ENCODE data around the gene PLOD1.
A peak's percentile ranks its signal among the peaks of the same experiment; 100 is the strongest.

PLOD1 gene

GRCh38 chr1:11984576-11984975 is 50.1 kb downstream of the PLOD1 start:
- no peak for TF ChIP-seq CTCF (IDR thresholded peaks at IDR 0.05; ENCODE audit: insufficient read depth, low read depth, low read length, missing control alignments)
- no peak for DNase-seq (ENCODE audit: low read depth)
- H3K4me3 ChIP-seq (ENCODE audit: low read length), result no peak overlapping the region

- no peak for DNase-seq (ENCODE audit: low read depth)
- no peak for TF ChIP-seq CTCF (IDR thresholded peaks at IDR 0.05; ENCODE audit: insufficient read depth, low read depth, low read length, missing control alignments)
- H3K4me3 ChIP-seq (ENCODE audit: low read length), result no peak overlapping the region
These were observed 50.7 kb downstream of the PLOD1 start for GRCh38 chr1:11985171-11985570.

GRCh38 chr1:11985851-11986250 is 51.3 kb downstream of the PLOD1 start:
- no peak overlapping the region for H3K4me3 ChIP-seq (ENCODE audit: low read length)
- no peak for DNase-seq (ENCODE audit: low read depth)
- no peak for TF ChIP-seq CTCF (IDR thresholded peaks at IDR 0.05; ENCODE audit: insufficient read depth, low read depth, low read length, missing control alignments)

GRCh38 chr1:11989669-11990068 is 55.2 kb downstream of the PLOD1 start:
- no peak for TF ChIP-seq CTCF (IDR thresholded peaks at IDR 0.05; ENCODE audit: insufficient read depth, low read depth, low read length, missing control alignments)
- H3K4me3 ChIP-seq (ENCODE audit: low read length), result no peak overlapping the region
- no peak for DNase-seq (ENCODE audit: low read depth)

- peak; percentile 41 for DNase-seq (ENCODE audit: low read depth)
- TF ChIP-seq CTCF (IDR thresholded peaks at IDR 0.05; ENCODE audit: insufficient read depth, low read depth, low read length, missing control alignments), result no peak
- H3K4me3 ChIP-seq (ENCODE audit: low read length), result no peak overlapping the region
These were observed 56.0 kb downstream of the PLOD1 start for GRCh38 chr1:11990303-11991032.

GRCh38 chr1:11991969-11992676 is 57.6 kb downstream of the PLOD1 start:
- DNase-seq (ENCODE audit: low read depth), result no peak
- H3K4me3 ChIP-seq (ENCODE audit: low read length), result no peak overlapping the region
- no peak for TF ChIP-seq CTCF (IDR thresholded peaks at IDR 0.05; ENCODE audit: insufficient read depth, low read depth, low read length, missing control alignments)

All from epithelial cell of esophagus (primary cell).